Tibial nerve (tissue), 4 donors: ENCODE data around the gene SDR39U1. TPM values are rescaled to one million over a fixed set of nuclear protein-coding genes. Genes with fewer than 3 reads are reported as not detected.

Experiments used
- DNase-seq, 2 donors: peaks; one replicate each; pipeline ENCODE4 v3.0.0-alpha.2; 2019; ENCODE audit warnings: low spot score in 2 of 2
- H3K27ac ChIP-seq, 4 donors: fragments of 200-600 bp; sonication (generic) in 3 of 4; one replicate each; pipeline ENCODE4 v1.5.1; 2017 to 2019; ENCODE audit warnings: mild to moderate bottlenecking in 1 of 4
- H3K27me3 ChIP-seq, 2 donors: fragments of 200-600 bp; sonication (generic) in 1 of 2; one replicate each; pipeline versions ENCODE4 v1.5.1 to v1.6.0; 2017 to 2019
- H3K36me3 ChIP-seq, 3 donors: fragments of 200-600 bp; sonication (generic); one replicate each; pipeline ENCODE4 v1.5.1; 2018 to 2019
- H3K4me1 ChIP-seq, 4 donors: fragments of 200-600 bp; sonication (generic) in 3 of 4; one replicate each; pipeline ENCODE4 v1.5.1; 2017 to 2019
- H3K4me3 ChIP-seq, 4 donors: fragments of 200-600 bp; sonication (generic) in 3 of 4; one replicate each; pipeline ENCODE4 v1.5.1; 2017 to 2019; ENCODE audit warnings: mild to moderate bottlenecking in 1 of 4, moderate library complexity in 1 of 4
- H3K9me3 ChIP-seq, 4 donors: fragments of 200-600 bp; sonication (generic) in 3 of 4; one replicate each; pipeline ENCODE4 v1.5.1; 2017 to 2019
- CTCF ChIP-seq, 5 experiments: fragments of 200-600 bp in 3 of 5; fragments of 450-650 bp in 2 of 5; sonication (generic) in 3 of 5; IDR thresholded peaks; one replicate each; pipeline ENCODE4 v1.5.1; 2016 to 2019; ENCODE audit warnings: antibody characterized with exemption in 5 of 5, mild to moderate bottlenecking in 3 of 5, moderate library complexity in 2 of 5
- EP300 ChIP-seq, 2 donors: sonication (generic); formaldehyde crosslinking; IDR thresholded peaks; one replicate each; pipeline ENCODE4 v1.6.1; 2017; ENCODE audit warnings: antibody characterized with exemption in 2 of 2, mild to moderate bottlenecking in 1 of 2
- POLR2A ChIP-seq, 2 donors: fragments of 450-650 bp; IDR thresholded peaks; one replicate each; pipeline ENCODE4 v1.6.1; 2017; ENCODE audit warnings: antibody characterized with exemption in 2 of 2, mild to moderate bottlenecking in 2 of 2, moderate library complexity in 2 of 2
- WGBS, 2 donors: methylation state at CpG; one replicate each; pipeline ENCODE4 v1.1.5; 2018; 5-methylcytosine and 5-hydroxymethylcytosine counted together
- total RNA-seq, 4 donors: library from RNA; depleted of rRNA; stranded (reverse); fragments of >200 nt; gene quantifications; one replicate each; pipeline ENCODE4 v1.1.0, GENCODE V29; 2016

Gene SDR39U1
- total RNA-seq, 4 donors from 2014 or later = 37.9 to 64.9 (median 60.8) TPM

GRCh38 chr14:24431569-24432258 is 10.9 kb downstream of the SDR39U1 start:
- Histone ChIP-seq H3K4me1 (peaks cover 0 to 57% (median 33%) of the 10 kb centered on the region in 4 donors), H3K4me3 (peak overlapping the region in 3 of 4 donors; percentile 72 to 96 (median 72)), H3K27me3 (no peaks in the 10 kb centered on the region), H3K27ac (peak overlapping the region in 3 of 4 donors; percentile 95 to 99 (median 98)), H3K9me3 (no peaks in the 10 kb centered on the region), H3K36me3 (peaks cover 0 to 54% (median 5%) of the 10 kb centered on the region in 3 donors)
- TF ChIP-seq POLR2A (IDR thresholded peaks at IDR 0.05) = no peak
- TF ChIP-seq EP300 (IDR thresholded peaks at IDR 0.05) = peak in 1 of 2 donors; percentile 25
- peak; percentile 81 to 92 (median 84) for TF ChIP-seq CTCF (IDR thresholded peaks at IDR 0.05)
- peak; percentile 72 to 90 for DNase-seq
- WGBS, 2 donors = 25 to 39% methylated on average over 9 to 15 of the region's 15 CpGs

GRCh38 chr14:24430682-24431568 is 11.7 kb downstream of the SDR39U1 start:
- Histone ChIP-seq H3K36me3 (peaks cover 0 to 47% (median 5%) of the 10 kb centered on the region in 3 donors), H3K4me3 (peak overlapping the region; percentile 61 to 96 (median 72)), H3K27ac (peak overlapping the region; percentile 95 to 99 (median 96)), H3K4me1 (peaks cover 0 to 57% (median 28%) of the 10 kb centered on the region in 4 donors), H3K9me3 (no peaks in the 10 kb centered on the region), H3K27me3 (no peaks in the 10 kb centered on the region)
- no peak for DNase-seq
- WGBS, 2 donors = 11 to 20% methylated on average over 12 to 13 of the region's 19 CpGs
- TF ChIP-seq CTCF (IDR thresholded peaks at IDR 0.05) (no peak), POLR2A (IDR thresholded peaks at IDR 0.05) (no peak), EP300 (IDR thresholded peaks at IDR 0.05) (no peak)

- peak overlapping the region; percentile 61 to 96 (median 72) for H3K4me3 ChIP-seq
- TF ChIP-seq POLR2A (IDR thresholded peaks at IDR 0.05) = no peak
- no peak for TF ChIP-seq CTCF (IDR thresholded peaks at IDR 0.05)
- no peak for TF ChIP-seq EP300 (IDR thresholded peaks at IDR 0.05)
- H3K27me3 ChIP-seq = no peaks in the 10 kb centered on the region
- 0 to 1% methylated on average over 16 to 26 of the region's 28 CpGs for WGBS, 2 donors
- DNase-seq = peak; percentile 63 to 70
- peaks cover 0 to 39% (median 5%) of the 10 kb centered on the region in 3 donors for H3K36me3 ChIP-seq
- no peaks in the 10 kb centered on the region for H3K9me3 ChIP-seq
- peaks cover 0 to 57% (median 28%) of the 10 kb centered on the region in 4 donors for H3K4me1 ChIP-seq
- H3K27ac ChIP-seq = peak overlapping the region; percentile 95 to 99 (median 96)
Observed at GRCh38 chr14:24430143-24430681, 12.4 kb downstream of the SDR39U1 start.

GRCh38 chr14:24429395-24430142 is 13.0 kb downstream of the SDR39U1 start, which contains the start of the genes CBLN3 and KHNYN:
CBLN3 (minus strand) TSS chr14:24429668; CDS start chr14:24429054, 614 bp downstream.
KHNYN (plus strand) TSS chr14:24429954; CDS start chr14:24430731, 777 bp downstream.
- 2% methylated on average over 54 to 57 of the region's 57 CpGs for WGBS, 2 donors
- H3K36me3 ChIP-seq = peaks cover 0 to 33% (median 5%) of the 10 kb centered on the region in 3 donors
- TF ChIP-seq POLR2A (IDR thresholded peaks at IDR 0.05) = peak; percentile 93 to 97
- TF ChIP-seq EP300 (IDR thresholded peaks at IDR 0.05) = peak; percentile 32 to 97
- TF ChIP-seq CTCF (IDR thresholded peaks at IDR 0.05) = peak in 1 of 5 experiments; percentile 55
- no peaks in the 10 kb centered on the region for H3K9me3 ChIP-seq
- peak within 1 kb of the TSS; percentile 61 to 96 (median 72) for H3K4me3 ChIP-seq
- peak within 1 kb of the TSS; percentile 95 to 99 (median 96) for H3K27ac ChIP-seq
- H3K27me3 ChIP-seq = no peaks in the 10 kb centered on the region
- H3K4me1 ChIP-seq = peaks cover 0 to 58% (median 28%) of the 10 kb centered on the region in 4 donors
- DNase-seq = peak; percentile 81 to 82
